GM12878 (cell line): Measurements from ENCODE around the gene ZBTB38. TPM values are rescaled to one million over a fixed set of nuclear protein-coding genes. Genes with fewer than 3 reads are reported as not detected.

Experiments used
- ATAC-seq: fragments of 200-7000 bp; cut with Tn5 transposase; 3 replicates; pipeline ENCODE4 v1.9.1; 2020; ENCODE audit warnings: mild to moderate bottlenecking, moderate library complexity
- BruUV-seq: library from RNA; stranded (reverse); fragments of 400-500 nt; replicated peaks from 2 replicates; lab custom pipeline; 2021; lab: Mats Ljungman, UMichigan
- CTCF ChIA-PET: fragments of 300-600 bp; sonication (Branson Sonifier 250); formaldehyde crosslinking; extraction: SDS; loops from one replicate; lab custom pipeline; 2021; ENCODE audit warnings: inconsistent platforms; lab: Yijun Ruan, JAX
- POLR2A ChIA-PET: fragments of 350-600 bp; formaldehyde crosslinking; extraction: SDS; loops from one replicate; lab custom pipeline; 2021; ENCODE audit warnings: inconsistent platforms; lab: Charles Lee
- RAD21 ChIA-PET: fragments of 300-600 bp; sonication (Branson Sonifier 250); formaldehyde crosslinking; loops from one replicate; lab custom pipeline; 2023; ENCODE audit warnings: antibody characterized with exemption; ENCODE audit not compliant: unreplicated experiment; lab: Charles Lee
- SMC1A ChIA-PET: fragments of 300-600 bp; sonication (Branson Sonifier 250); formaldehyde crosslinking; loops from one replicate; lab custom pipeline; 2023; ENCODE audit not compliant: unreplicated experiment, uncharacterized antibody; lab: Charles Lee
- DNase-seq: peaks from one replicate; pipeline ENCODE4 v3.0.0-alpha.2; 2011; ENCODE audit warnings: low read depth, low spot score
- FAIRE-seq: peaks from 3 replicates; lab custom pipeline; 2011; peaks lifted over from hg19 to GRCh38; lab: Jason Lieb, UNC
- H2AFZ ChIP-seq: 2 replicates; pipeline ENCODE4 v1.6.0; 2011; ENCODE audit warnings: low read depth, low read length, control low read depth; ENCODE audit not compliant: control insufficient read depth
- H3K27ac ChIP-seq: 2 replicates; pipeline ENCODE4 v1.5.1; 2011; ENCODE audit warnings: control low read depth; ENCODE audit not compliant: control insufficient read depth, insufficient read depth
- H3K27me3 ChIP-seq, 2 experiments: replicated peaks in 1 of 2; 2 replicates each; pipeline versions ENCODE4 v1.6.0 to v1.6.1; 2011; ENCODE audit warnings: low read length in 1 of 2; ENCODE audit not compliant: control insufficient read depth in 2 of 2, insufficient read depth in 2 of 2
- H3K36me3 ChIP-seq, 2 experiments: 2 replicates each; pipeline ENCODE4 v1.5.1; 2011; ENCODE audit warnings: low read length in 1 of 2; ENCODE audit not compliant: control insufficient read depth in 2 of 2, insufficient read depth in 2 of 2
- H3K4me1 ChIP-seq: 2 replicates; pipeline ENCODE4 v1.6.1; 2011; ENCODE audit warnings: mild to moderate bottlenecking, low read length, moderate library complexity, mixed read lengths; ENCODE audit not compliant: control insufficient read depth, insufficient read depth
- H3K4me2 ChIP-seq: 2 replicates; pipeline ENCODE4 v1.6.0; 2011; ENCODE audit warnings: control low read depth; ENCODE audit not compliant: control insufficient read depth, insufficient read depth
- H3K4me3 ChIP-seq: fragments of 200-600 bp; sonication (generic); 2 replicates; pipeline ENCODE4 v1.5.1; 2016
- H3K79me2 ChIP-seq: 2 replicates; pipeline ENCODE4 v1.6.0; 2011; ENCODE audit warnings: low read length; ENCODE audit not compliant: control insufficient read depth, insufficient read depth
- H3K9ac ChIP-seq: 2 replicates; pipeline ENCODE4 v1.8.0; 2011; ENCODE audit warnings: low read length, control low read depth, mixed read lengths; ENCODE audit not compliant: control insufficient read depth, insufficient read depth
- H3K9me3 ChIP-seq: replicated peaks from 3 replicates; pipeline ENCODE4 v1.5.1; 2011; ENCODE audit warnings: mild to moderate bottlenecking, low read length; ENCODE audit not compliant: control insufficient read depth, insufficient read depth
- H4K20me1 ChIP-seq: 2 replicates; pipeline ENCODE4 v1.6.0; 2011; ENCODE audit not compliant: control insufficient read depth, insufficient read depth
- BRCA1 ChIP-seq: IDR thresholded peaks from 2 replicates; pipeline ENCODE4 v1.6.1; 2011; ENCODE audit warnings: low read depth, low read length, improper control_type of control experiment
- EED ChIP-seq: sonication (generic); IDR thresholded peaks from 2 replicates; pipeline ENCODE4 v1.6.1; 2016; ENCODE audit warnings: antibody characterized with exemption, low read depth
- NFIC ChIP-seq: IDR thresholded peaks from 2 replicates; pipeline ENCODE4 v1.6.1; 2012; ENCODE audit warnings: low read depth, mild to moderate bottlenecking, inconsistent platforms, low read length, moderate library complexity
- RUNX3 ChIP-seq: IDR thresholded peaks from 2 replicates; pipeline ENCODE4 v1.6.1; 2012; ENCODE audit warnings: low read length, inconsistent platforms
- SMARCA5 ChIP-seq: fragments of 450-650 bp; IDR thresholded peaks from 2 replicates; pipeline ENCODE4 v1.6.1; 2017; ENCODE audit warnings: mild to moderate bottlenecking
- ZNF217 ChIP-seq: fragments of 450-650 bp; IDR thresholded peaks from 2 replicates; pipeline ENCODE4 v1.6.1; 2017; ENCODE audit warnings: antibody characterized with exemption, mild to moderate bottlenecking
- WGBS: methylation state at CpG from one replicate; pipeline ENCODE4 v1.1.6; 2016; ENCODE audit warnings: low lambda C conversion rate; ENCODE audit not compliant: insufficient replicate concordance, insufficient coverage; ENCODE audit errors: missing lambda C conversion rate; 5-methylcytosine and 5-hydroxymethylcytosine counted together
- in situ Hi-C: fragments of 300-500 bp; cut with MboI; formaldehyde crosslinking; loops from 9 replicates; pipeline ENCODE4 v1.14.3; 2018; ENCODE audit warnings: mixed read lengths
- intact Hi-C: fragments of 100-400 bp; cut with micrococcal nuclease; formaldehyde crosslinking; loops from one replicate; pipeline ENCODE4 v1.14.2; 2022; ENCODE audit not compliant: unreplicated experiment
- polyA plus RNA-seq, 11 experiments: library from polyadenylated mRNA; depleted of rRNA in 4 of 11; unstranded in 6 of 11; stranded (reverse) in 5 of 11; fragments of >200 nt; fragmentation: Nextera tagmentation in 4 of 11; fragmentation: Illumina TruSeq in 1 of 11; extraction: Ambion mirVana in 4 of 11; extraction: Trizol in 1 of 11; gene quantifications; 1 replicate in 1 of 11; 2 replicates in 10 of 11; pipeline versions ENCODE4 v1.2.1 to v1.2.3, GENCODE V29; 2011 to 2016; ENCODE audit warnings: inconsistent platforms in 2 of 11, missing spikeins in 2 of 11, low read depth in 1 of 11
- total RNA-seq, 4 experiments: library from RNA; depleted of rRNA in 3 of 4; stranded (reverse); fragments of >200 nt in 3 of 4; fragmentation: Illumina TruSeq in 1 of 4; extraction: Trizol in 1 of 4; gene quantifications; 2 replicates each; pipeline versions ENCODE4 v1.2.1 to v1.2.3, GENCODE V29; 2013 to 2021
- TF ChIP-seq, protein P1 (sequence below): IDR thresholded peaks from 2 replicates; pipeline ENCODE4 v1.6.1; 2012; ENCODE audit warnings: low read depth, low read length, improper control_type of control experiment
- TF ChIP-seq, protein P2 (sequence below): IDR thresholded peaks from 2 replicates; pipeline ENCODE4 v1.6.1; 2012; ENCODE audit warnings: low read depth, low read length, improper control_type of control experiment

ZBTB38 gene
- total and polyA plus RNA-seq, 10 of the 15 experiments (the other 5 are each of a cell fraction or from before 2014, with no cell fraction given): 34.2 to 115 (median 88.6) TPM

DNA sequence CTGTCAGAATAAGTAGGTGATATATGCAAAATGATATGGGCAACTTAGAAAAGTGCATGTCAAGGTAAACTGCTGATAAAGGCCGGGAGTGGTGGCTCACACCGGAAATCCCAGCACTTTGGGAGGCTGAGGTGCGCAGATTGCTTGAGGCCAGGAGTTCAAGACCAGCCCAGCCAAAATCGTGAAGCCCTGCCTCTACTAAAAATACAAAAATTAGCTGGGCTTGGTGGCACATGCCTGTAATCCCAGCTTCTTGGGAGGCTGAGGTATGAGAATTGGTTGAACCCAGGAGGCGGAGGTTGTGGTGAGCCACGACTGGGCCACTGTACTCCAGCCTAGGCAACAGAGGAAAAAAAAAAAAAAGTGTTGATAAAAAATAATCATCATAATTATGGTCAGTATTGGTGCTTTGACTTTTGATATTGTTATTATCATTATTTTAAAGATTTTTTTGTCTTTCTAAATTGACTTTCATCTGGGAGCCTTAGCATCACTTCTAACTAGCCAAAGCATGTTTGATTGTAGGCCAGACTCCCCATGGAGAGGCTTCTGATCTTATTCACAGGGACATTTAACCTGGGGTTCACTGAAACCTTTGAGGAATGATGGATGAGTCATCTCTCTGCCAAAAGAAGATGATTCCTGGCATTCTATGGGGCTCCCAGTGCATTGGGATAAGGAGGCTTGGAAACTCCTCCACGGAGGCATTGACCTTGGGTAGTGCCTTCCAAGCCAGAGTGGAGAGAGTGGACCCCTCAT is 5.6 kb downstream of the ZBTB38 start:
- Histone ChIP-seq H3K4me2 (no peak overlapping the region), H3K4me1 (peaks cover 85% of the 10 kb centered on the region), H3K27me3 (no peaks in the 10 kb centered on the region), H3K4me3 (no peak overlapping the region), H3K27ac (peak overlapping the region; percentile 69), H3K36me3 (no peaks in the 10 kb centered on the region), H4K20me1 (no peaks in the 10 kb centered on the region), H2AFZ (no peak overlapping the region), H3K9ac (no peak overlapping the region), H3K79me2 (peaks cover 21% of the 10 kb centered on the region), H3K9me3 (peaks cover 4% of the 10 kb centered on the region; the same call in 2 of the 3 replicates)
- no TSS peak for BruUV-seq
- ATAC-seq: no peak
- ChIA-PET POLR2A (interaction anchor here (0.6 to 5.3 kb wide), 13 partner anchors 9 to 505 kb away, joined by 3 to 97 read pairs (median 9); no protein-coding TSS in a partner anchor), SMC1A (interaction anchor here (0.8 to 19.8 kb wide), 14 partner anchors 9 to 79 kb away, joined by 3 to 573 read pairs (median 44); no protein-coding TSS in a partner anchor), CTCF (interaction anchor here (0.7 to 5.2 kb wide), 13 partner anchors 10 to 80 kb away, joined by 3 to 103 read pairs (median 7); no protein-coding TSS in a partner anchor), RAD21 (interaction anchor here (1.1 to 8.0 kb wide), 14 partner anchors 11 to 654 kb away, joined by 3 to 144 read pairs (median 36); no protein-coding TSS in a partner anchor)
- intact Hi-C loops (loop anchor here (5.0 kb wide), 1 partner anchor 37 kb away; no protein-coding TSS in a partner anchor), in situ Hi-C loops (no loop called here)
- no peak for FAIRE-seq
- no peak for DNase-seq
- WGBS: 37% methylated on average over 7 of the region's 7 CpGs
- TF ChIP-seq EED: 0 out of 2 replicates have a peak, but pooled peaks have one; percentile 20
- TF ChIP-seq SMARCA5: no peak
- 0 out of 2 replicates have a peak, but pooled peaks have one; percentile 49 for TF ChIP-seq ZNF217
- TF ChIP-seq NFIC: peak; percentile 15
- no peak for TF ChIP-seq RUNX3
- TF ChIP-seq, protein P1, sequence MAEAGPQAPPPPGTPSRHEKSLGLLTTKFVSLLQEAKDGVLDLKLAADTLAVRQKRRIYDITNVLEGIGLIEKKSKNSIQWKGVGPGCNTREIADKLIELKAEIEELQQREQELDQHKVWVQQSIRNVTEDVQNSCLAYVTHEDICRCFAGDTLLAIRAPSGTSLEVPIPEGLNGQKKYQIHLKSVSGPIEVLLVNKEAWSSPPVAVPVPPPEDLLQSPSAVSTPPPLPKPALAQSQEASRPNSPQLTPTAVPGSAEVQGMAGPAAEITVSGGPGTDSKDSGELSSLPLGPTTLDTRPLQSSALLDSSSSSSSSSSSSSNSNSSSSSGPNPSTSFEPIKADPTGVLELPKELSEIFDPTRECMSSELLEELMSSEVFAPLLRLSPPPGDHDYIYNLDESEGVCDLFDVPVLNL: no peak
- TF ChIP-seq BRCA1: no peak
- TF ChIP-seq, protein P2, sequence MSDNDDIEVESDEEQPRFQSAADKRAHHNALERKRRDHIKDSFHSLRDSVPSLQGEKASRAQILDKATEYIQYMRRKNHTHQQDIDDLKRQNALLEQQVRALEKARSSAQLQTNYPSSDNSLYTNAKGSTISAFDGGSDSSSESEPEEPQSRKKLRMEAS: no peak
